Measurements from ENCODE around the gene DAND5.
"Not testable (repeated sequence)": the region's sequence is repeated elsewhere in the genome, so short reads cannot be mapped to it uniquely, and the experiment has no call there.

The DAND5 gene

GRCh38 chr19:12946092-12946721, 23.2 kb upstream of the DAND5 start:
- no peak for DNase-seq

GRCh38 chr19:12946731-12947496, 22.5 kb upstream of the DAND5 start:
- no peak for DNase-seq

GRCh38 chr19:12947702-12948611, 21.4 kb upstream of the DAND5 start:
- DNase-seq = no peak

- DNase-seq = no peak
These were observed 20.6 kb upstream of the DAND5 start for GRCh38 chr19:12948612-12949362.

- DNase-seq = no peak
These were observed 19.8 kb upstream of the DAND5 start for GRCh38 chr19:12949363-12950283.

GRCh38 chr19:12952050-12952449, 17.3 kb upstream of the DAND5 start:
- DNase-seq = not testable (repeated sequence)

- no peak for DNase-seq
These were observed 16.8 kb upstream of the DAND5 start for GRCh38 chr19:12952488-12953137.

- peak; percentile 83 for DNase-seq
These were observed 16.1 kb upstream of the DAND5 start for GRCh38 chr19:12953138-12953798.

GRCh38 chr19:12953799-12954611, 15.4 kb upstream of the DAND5 start:
- DNase-seq = peak; percentile 85

- no peak for DNase-seq
These were observed 14.8 kb upstream of the DAND5 start for GRCh38 chr19:12954612-12954962.

GRCh38 chr19:12955575-12955974, 13.8 kb upstream of the DAND5 start:
- DNase-seq = not testable (repeated sequence)

GRCh38 chr19:12955996-12956395, 13.4 kb upstream of the DAND5 start:
- DNase-seq = no peak

- DNase-seq = no peak
These were observed 12.7 kb upstream of the DAND5 start, which contains the start of gene GADD45GIP1 for GRCh38 chr19:12956446-12957388. Gene GADD45GIP1, minus strand, starts transcription at chr19:12957223. Its CDS starts 11 bp downstream, at chr19:12957212.

- DNase-seq = not testable (repeated sequence)
These were observed 11.9 kb upstream of the DAND5 start for GRCh38 chr19:12957389-12957952.

GRCh38 chr19:12959481-12959880, 9.9 kb upstream of the DAND5 start:
- DNase-seq = no peak

- DNase-seq = peak; percentile 42
These were observed 4.2 kb upstream of the DAND5 start for GRCh38 chr19:12965017-12965811.

- DNase-seq = no peak
These were observed 3.6 kb upstream of the DAND5 start for GRCh38 chr19:12965812-12966135.
